COLO829 (cell line): ENCODE measurements around the gene ELMO3.
A peak's percentile ranks its signal among the peaks of the same experiment; 100 is the strongest.

Source experiments
- DNase-seq: peaks from one replicate; pipeline ENCODE4 v3.0.0; 2012; ENCODE audit warnings: low spot score

Gene ELMO3

GRCh38 chr16:67226295-67226803, 27.4 kb downstream of the ELMO3 start:
- DNase-seq, result no peak

- peak; percentile 90 for DNase-seq
Measured at GRCh38 chr16:67226804-67227566, 28.1 kb downstream of the ELMO3 start, which contains the start of gene TMEM208. TSS of gene TMEM208 (plus strand) at chr16:67227130. CDS start at chr16:67227219, 89 bp downstream.

- no peak for DNase-seq
Measured at GRCh38 chr16:67227567-67227921, 28.6 kb downstream of the ELMO3 start.

GRCh38 chr16:67228034-67228785, 29.3 kb downstream of the ELMO3 start:
- DNase-seq, result no peak

- DNase-seq, result no peak
Measured at GRCh38 chr16:67228905-67229304, 30.0 kb downstream of the ELMO3 start.

GRCh38 chr16:67229906-67230808, 31.2 kb downstream of the ELMO3 start:
- DNase-seq, result no peak

GRCh38 chr16:67230809-67231660, 32.1 kb downstream of the ELMO3 start:
- no peak for DNase-seq

GRCh38 chr16:67233596-67233995, 34.7 kb downstream of the ELMO3 start:
- no peak for DNase-seq

GRCh38 chr16:67234180-67234597, 35.3 kb downstream of the ELMO3 start:
- DNase-seq, result no peak

- no peak for DNase-seq
Measured at GRCh38 chr16:67235816-67236562, 37.1 kb downstream of the ELMO3 start.

- DNase-seq, result peak; percentile 69
Measured at GRCh38 chr16:67236563-67237395, 37.8 kb downstream of the ELMO3 start.

GRCh38 chr16:67237396-67238277, 38.7 kb downstream of the ELMO3 start:
- DNase-seq, result no peak

GRCh38 chr16:67238278-67238575, 39.3 kb downstream of the ELMO3 start:
- DNase-seq, result no peak

GRCh38 chr16:67238806-67239470, 40.0 kb downstream of the ELMO3 start:
- no peak for DNase-seq

GRCh38 chr16:67240506-67240905, 41.6 kb downstream of the ELMO3 start:
- no peak for DNase-seq

- DNase-seq, result peak; percentile 63
Measured at GRCh38 chr16:67241008-67241900, 42.3 kb downstream of the ELMO3 start.

GRCh38 chr16:67242138-67242730, 43.3 kb downstream of the ELMO3 start:
- DNase-seq, result no peak
